HepG2 (cell line): ENCODE measurements around the gene PYGO2. TPM values are rescaled to one million over a fixed set of nuclear protein-coding genes. Genes with fewer than 3 reads are reported as not detected.
A peak's percentile ranks its signal among the peaks of the same experiment; 100 is the strongest.

Experiments
- ATAC-seq: fragments of 200-7000 bp; cut with Tn5 transposase; 3 replicates; pipeline ENCODE4 v1.9.1; 2020; ENCODE audit warnings: mild to moderate bottlenecking, moderate library complexity
- BruUV-seq: library from RNA; stranded (reverse); fragments of 400-500 nt; replicated peaks from 2 replicates; lab custom pipeline; 2021; lab: Mats Ljungman, UMichigan
- CTCF ChIA-PET: fragments of 300-600 bp; formaldehyde crosslinking; extraction: SDS; loops from one replicate; lab custom pipeline; 2021; ENCODE audit warnings: low total read pairs, inconsistent platforms, low intra/inter-chr PET ratio; lab: Yijun Ruan, JAX
- POLR2A ChIA-PET: fragments of 350-600 bp; sonication (Branson Sonifier 250); formaldehyde crosslinking; loops from one replicate; lab custom pipeline; 2020; ENCODE audit warnings: antibody characterized with exemption, inconsistent platforms; lab: Yijun Ruan, JAX
- DNase-seq: peaks from one replicate; pipeline ENCODE4 v3.0.0-alpha.2; 2015; ENCODE audit warnings: low spot score
- FAIRE-seq: peaks from 3 replicates; lab custom pipeline; 2011; peaks lifted over from hg19 to GRCh38; lab: Jason Lieb, UNC
- H2AFZ ChIP-seq: one replicate; pipeline ENCODE4 v1.6.1; 2011; ENCODE audit warnings: low read length, inconsistent platforms
- H3K27ac ChIP-seq: fragments of 300-600 bp; 3 replicates; pipeline ENCODE4 v1.8.0; 2011; ENCODE audit warnings: mixed run types, mild to moderate bottlenecking, mixed read lengths, low read length, inconsistent platforms; ENCODE audit not compliant: insufficient read depth; ENCODE audit errors: extremely low read length
- H3K27me3 ChIP-seq, 2 experiments: fragments of 200-600 bp in 1 of 2; 2 replicates in 1 of 2; 3 replicates in 1 of 2; pipeline versions ENCODE4 v1.6.0 to v1.8.0; 2011; ENCODE audit warnings: low read length in 2 of 2, mild to moderate bottlenecking in 2 of 2, moderate library complexity in 2 of 2, inconsistent platforms in 1 of 2; ENCODE audit not compliant: insufficient read depth in 2 of 2, control insufficient read depth in 1 of 2
- H3K36me3 ChIP-seq, 2 experiments: fragments of 200-600 bp in 1 of 2; replicated peaks in 1 of 2; 2 replicates in 1 of 2; 3 replicates in 1 of 2; pipeline versions ENCODE4 v1.5.1 to v1.8.0; 2011; ENCODE audit warnings: low read length in 2 of 2, inconsistent platforms in 1 of 2; ENCODE audit not compliant: insufficient read depth in 2 of 2, control insufficient read depth in 1 of 2
- H3K4me1 ChIP-seq: 2 replicates; pipeline ENCODE4 v1.5.1; 2012; ENCODE audit warnings: low read length, inconsistent platforms; ENCODE audit not compliant: insufficient read depth
- H3K4me2 ChIP-seq: 2 replicates; pipeline ENCODE4 v1.6.0; 2011; ENCODE audit warnings: low read depth, low read length, inconsistent platforms
- H3K4me3 ChIP-seq, 3 experiments: fragments of 200-600 bp in 1 of 3; sonication (generic), shearing (Covaris generic) in 1 of 3; replicated peaks in 1 of 3; 2 replicates each; pipeline ENCODE4 v1.5.1; 2011 to 2016; ENCODE audit warnings: low read length in 3 of 3, inconsistent platforms in 2 of 3, low read depth in 2 of 3, mild to moderate bottlenecking in 2 of 3, control low read depth in 1 of 3, mixed read lengths in 1 of 3; ENCODE audit not compliant: insufficient read depth in 1 of 3
- H3K79me2 ChIP-seq: one replicate; pipeline ENCODE4 v1.6.1; 2011; ENCODE audit warnings: low read length, inconsistent platforms; ENCODE audit not compliant: insufficient read depth
- H3K9ac ChIP-seq: 2 replicates; pipeline ENCODE4 v1.6.0; 2011; ENCODE audit warnings: mild to moderate bottlenecking, low read depth, low read length, inconsistent platforms; ENCODE audit not compliant: insufficient read depth
- H3K9me3 ChIP-seq: 2 replicates; pipeline ENCODE4 v1.5.1; 2012; ENCODE audit warnings: mild to moderate bottlenecking, low read length
- H4K20me1 ChIP-seq: 2 replicates; pipeline ENCODE4 v1.6.0; 2011; ENCODE audit warnings: inconsistent platforms, mild to moderate bottlenecking, low read length, moderate library complexity; ENCODE audit not compliant: insufficient read depth
- ARID2 ChIP-seq: sonication (generic); formaldehyde crosslinking; IDR thresholded peaks from 2 replicates; pipeline ENCODE4 v1.8.1; 2022; ENCODE audit warnings: mild to moderate bottlenecking, missing genetic modification reagents, borderline replicate concordance
- HES4 ChIP-seq: sonication (generic); formaldehyde crosslinking; IDR thresholded peaks from 2 replicates; pipeline ENCODE4 v1.9.0; 2021; ENCODE audit warnings: mild to moderate bottlenecking, missing genetic modification reagents, borderline replicate concordance
- HOXD1 ChIP-seq: sonication (generic); formaldehyde crosslinking; IDR thresholded peaks from 2 replicates; pipeline ENCODE4 v1.5.0; 2020; ENCODE audit warnings: missing genetic modification reagents
- POGK ChIP-seq: sonication (generic); formaldehyde crosslinking; conservative IDR thresholded peaks from 2 replicates; pipeline ENCODE4 v1.8.0; 2022; ENCODE audit warnings: mild to moderate bottlenecking, moderate library complexity, missing genetic modification reagents
- ZBTB7B ChIP-seq: sonication (generic); formaldehyde crosslinking; IDR thresholded peaks from 2 replicates; pipeline ENCODE4 v1.4.0; 2020; ENCODE audit warnings: missing genetic modification reagents
- ZNF331 ChIP-seq: sonication (generic); formaldehyde crosslinking; IDR thresholded peaks from 2 replicates; pipeline ENCODE4 v1.4.0; 2020; ENCODE audit warnings: missing genetic modification reagents
- ZNF691 ChIP-seq: sonication (generic); formaldehyde crosslinking; IDR thresholded peaks from 2 replicates; pipeline ENCODE4 v1.4.0; 2020; ENCODE audit warnings: missing genetic modification reagents, low read depth, mild to moderate bottlenecking, borderline replicate concordance
- WGBS: methylation state at CpG from one replicate; pipeline ENCODE4 v1.1.6; 2017; ENCODE audit warnings: low lambda C conversion rate; 5-methylcytosine and 5-hydroxymethylcytosine counted together
- in situ Hi-C: cut with HindIII; loops from 2 replicates; pipeline ENCODE4 v1.10.0; 2017; ENCODE audit warnings: low pct_unique_long_range_greater_than_20kb; ENCODE audit not compliant: extremely low pct_ligation_motif_present
- intact Hi-C: fragments of 100-400 bp; cut with micrococcal nuclease; formaldehyde crosslinking; loops from one replicate; pipeline ENCODE4 v1.10.0; 2022; ENCODE audit not compliant: unreplicated experiment
- polyA plus RNA-seq, 8 experiments: library from polyadenylated mRNA; depleted of rRNA in 3 of 8; stranded (reverse) in 7 of 8; unstranded in 1 of 8; fragments of >200 nt; fragmentation: Illumina TruSeq in 4 of 8; extraction: Trizol in 4 of 8; gene quantifications; 2 replicates each; pipeline versions ENCODE4 v1.2.1 to v1.2.3, GENCODE V29; 2011 to 2016; ENCODE audit warnings: low read depth in 4 of 8, missing spikeins in 1 of 8, mixed read lengths in 1 of 8; ENCODE audit not compliant: insufficient read depth in 1 of 8
- total RNA-seq, 5 experiments: library from RNA; depleted of rRNA; stranded (reverse); fragments of >200 nt; fragmentation: Illumina TruSeq; extraction: Trizol; gene quantifications; 2 replicates each; pipeline ENCODE4 v1.2.3, GENCODE V29; 2016; ENCODE audit warnings: low read depth in 1 of 5

The PYGO2 gene
- total and polyA plus RNA-seq, 2 of the 13 experiments (the other 11 are each of a cell fraction or from before 2014, with no cell fraction given): 20.3 to 21.8 TPM

DNA sequence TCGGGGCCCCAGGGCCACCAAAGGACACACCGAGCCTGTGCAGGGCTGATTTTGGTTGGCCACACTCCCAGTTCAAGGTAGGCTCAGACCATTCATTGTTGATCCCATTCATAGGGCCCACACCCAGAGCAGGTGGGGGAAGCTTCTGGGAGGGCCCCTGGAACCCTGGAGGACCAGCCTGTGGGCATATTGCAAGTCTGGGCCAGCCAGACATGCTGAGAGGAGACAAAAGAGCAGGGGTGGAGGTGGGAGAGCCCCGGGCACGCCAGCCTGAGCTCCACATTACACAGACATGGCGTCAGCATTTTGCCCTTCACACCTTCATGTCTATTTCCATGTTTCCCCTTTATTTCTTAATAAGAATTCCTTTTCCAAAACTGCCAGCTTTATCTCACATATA is 50.7 kb downstream of the PYGO2 start (continued):
- TF ChIP-seq HOXD1 (CRISPR knock-in tag): no peak
- no peak for TF ChIP-seq HES4
- no peak for TF ChIP-seq ARID2 (CRISPR knock-in tag)
- TF ChIP-seq POGK (CRISPR knock-in tag): no peak
- TF ChIP-seq ZNF691 (CRISPR knock-in tag): no peak
- TF ChIP-seq, all 625 proteins: peak for 0

- intact Hi-C loops: loop anchor here (5.0 to 10.0 kb wide), 2 partner anchors 138 to 176 kb away; no protein-coding TSS in a partner anchor
- POLR2A ChIA-PET: interaction anchor here (1.4 to 2.1 kb wide), 3 partner anchors 23 to 46 kb away, joined by 4 to 9 read pairs (median 6); partner anchors contain the start of gene PBXIP1
- Histone ChIP-seq H3K4me3 (no peak overlapping the region), H2AFZ (no peak overlapping the region), H3K27me3 (no peaks in the 10 kb centered on the region), H3K4me2 (no peak overlapping the region), H3K36me3 (no peaks in the 10 kb centered on the region)
- BruUV-seq: no TSS peak
- WGBS: 38% methylated on average over 5 of the region's 5 CpGs
- DNase-seq: no peak
- TF ChIP-seq ZBTB7B (CRISPR knock-in tag) (no peak), ZNF331 (CRISPR knock-in tag) (peak; percentile 94)
- TF ChIP-seq, all 625 proteins: peak for 1
- H3K4me1 ChIP-seq: peaks cover 38% of the 10 kb centered on the region
- H3K79me2 ChIP-seq: no peaks in the 10 kb centered on the region
- CTCF ChIA-PET: no interaction called here
- no peak for FAIRE-seq
- no peak overlapping the region for H3K27ac ChIP-seq
- no peaks in the 10 kb centered on the region for H4K20me1 ChIP-seq
- H3K9ac ChIP-seq: no peak overlapping the region
- no peak; the same call in 2 of the 3 replicates for ATAC-seq
- in situ Hi-C loops: no loop called here
- no peaks in the 10 kb centered on the region for H3K9me3 ChIP-seq
Observed at GRCh38 chr1:154908937-154909336, 52.6 kb downstream of the PYGO2 start.
